ENCODE results near the gene UBA3. TPM values are rescaled to one million over a fixed set of nuclear protein-coding genes. Genes with fewer than 3 reads are reported as not detected.

Gene UBA3
- total and polyA plus RNA-seq, 10 of the 15 experiments (the other 5 are each of a cell fraction or from before 2014, with no cell fraction given) = 72.9 to 131 (median 102) TPM

DNA sequence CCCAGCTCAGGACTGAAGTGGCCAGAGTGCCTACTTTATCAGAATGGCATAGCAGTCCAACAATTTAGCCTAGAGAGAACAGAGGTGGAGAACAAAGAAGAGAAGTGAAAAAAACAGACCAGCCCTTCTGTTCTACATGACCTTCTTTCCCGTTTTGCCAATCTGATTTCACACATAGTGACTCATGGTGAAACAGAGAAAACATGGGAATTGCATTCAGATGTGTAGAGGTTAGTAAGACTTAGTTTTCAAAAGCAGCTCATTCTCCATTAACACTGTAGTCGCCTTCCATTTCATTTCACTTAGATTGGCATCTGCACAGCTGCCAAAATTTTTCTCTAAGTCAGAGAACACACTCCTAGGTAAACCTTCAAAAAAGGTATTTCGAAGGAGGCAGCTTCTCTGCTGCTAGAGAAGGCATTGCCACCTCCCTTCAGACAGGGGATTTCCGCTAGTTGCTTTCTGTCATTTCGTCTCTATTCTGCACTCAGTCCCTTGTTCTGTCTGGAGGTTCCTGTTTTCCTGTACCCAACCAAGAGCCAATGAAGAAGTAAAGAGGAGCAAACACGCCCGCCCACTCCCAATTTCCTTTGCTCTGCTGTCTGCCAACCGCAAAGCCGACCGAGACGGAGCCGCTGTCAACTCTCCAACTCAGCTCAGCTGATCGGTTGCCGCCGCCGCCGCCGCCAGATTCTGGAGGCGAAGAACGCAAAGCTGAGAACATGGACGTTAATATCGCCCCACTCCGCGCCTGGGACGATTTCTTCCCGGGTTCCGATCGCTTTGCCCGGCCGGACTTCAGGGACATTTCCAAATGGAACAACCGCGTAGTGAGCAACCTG is 4.4 kb upstream of the UBA3 start, which contains the start of gene ARL6IP5 (continued):
- no peak for TF ChIP-seq FOXM1 (IDR thresholded peaks at IDR 0.05; ENCODE audit: low read depth, low read length)
- peak; percentile 63; the same call in 1 of the 2 replicates for TF ChIP-seq IRF4 (IDR thresholded peaks at IDR 0.05; ENCODE audit: low read depth, low read length)
- TF ChIP-seq RFX5 (IDR thresholded peaks at IDR 0.05; ENCODE audit: low read depth, low read length) = no peak
- TF ChIP-seq, protein P1, sequence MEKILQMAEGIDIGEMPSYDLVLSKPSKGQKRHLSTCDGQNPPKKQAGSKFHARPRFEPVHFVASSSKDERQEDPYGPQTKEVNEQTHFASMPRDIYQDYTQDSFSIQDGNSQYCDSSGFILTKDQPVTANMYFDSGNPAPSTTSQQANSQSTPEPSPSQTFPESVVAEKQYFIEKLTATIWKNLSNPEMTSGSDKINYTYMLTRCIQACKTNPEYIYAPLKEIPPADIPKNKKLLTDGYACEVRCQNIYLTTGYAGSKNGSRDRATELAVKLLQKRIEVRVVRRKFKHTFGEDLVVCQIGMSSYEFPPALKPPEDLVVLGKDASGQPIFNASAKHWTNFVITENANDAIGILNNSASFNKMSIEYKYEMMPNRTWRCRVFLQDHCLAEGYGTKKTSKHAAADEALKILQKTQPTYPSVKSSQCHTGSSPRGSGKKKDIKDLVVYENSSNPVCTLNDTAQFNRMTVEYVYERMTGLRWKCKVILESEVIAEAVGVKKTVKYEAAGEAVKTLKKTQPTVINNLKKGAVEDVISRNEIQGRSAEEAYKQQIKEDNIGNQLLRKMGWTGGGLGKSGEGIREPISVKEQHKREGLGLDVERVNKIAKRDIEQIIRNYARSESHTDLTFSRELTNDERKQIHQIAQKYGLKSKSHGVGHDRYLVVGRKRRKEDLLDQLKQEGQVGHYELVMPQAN (conservative IDR thresholded peaks at IDR 0.05) = peak; percentile 71; the same call in 1 of the 2 replicates
- no peak for TF ChIP-seq SP1 (IDR thresholded peaks at IDR 0.05; ENCODE audit: low read depth, low read length)
- no peak for TF ChIP-seq SREBF1 (IDR thresholded peaks at IDR 0.05; ENCODE audit: low read length)
- TF ChIP-seq, protein P2, sequence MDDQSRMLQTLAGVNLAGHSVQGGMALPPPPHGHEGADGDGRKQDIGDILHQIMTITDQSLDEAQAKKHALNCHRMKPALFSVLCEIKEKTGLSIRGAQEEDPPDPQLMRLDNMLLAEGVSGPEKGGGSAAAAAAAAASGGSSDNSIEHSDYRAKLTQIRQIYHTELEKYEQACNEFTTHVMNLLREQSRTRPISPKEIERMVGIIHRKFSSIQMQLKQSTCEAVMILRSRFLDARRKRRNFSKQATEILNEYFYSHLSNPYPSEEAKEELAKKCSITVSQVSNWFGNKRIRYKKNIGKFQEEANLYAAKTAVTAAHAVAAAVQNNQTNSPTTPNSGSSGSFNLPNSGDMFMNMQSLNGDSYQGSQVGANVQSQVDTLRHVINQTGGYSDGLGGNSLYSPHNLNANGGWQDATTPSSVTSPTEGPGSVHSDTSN (IDR thresholded peaks at IDR 0.05; ENCODE audit: insufficient replicate concordance, low read depth, low read length) = peak; percentile 70
- TF ChIP-seq IKZF1 (conservative IDR thresholded peaks at IDR 0.05) = peak; percentile 96
- TF ChIP-seq SIN3A (IDR thresholded peaks at IDR 0.05; ENCODE audit: low read depth, low read length) = peak; percentile 86
- 0 out of 2 replicates have a peak, but pooled peaks have one; percentile 37 for TF ChIP-seq CHD2 (IDR thresholded peaks at IDR 0.05; ENCODE audit: borderline replicate concordance, low read depth, low read length)
- TF ChIP-seq SMAD5 (IDR thresholded peaks at IDR 0.05; ENCODE audit: low read depth) = peak; percentile 54; the same call in 1 of the 2 replicates
- no peak for TF ChIP-seq MTA3 (IDR thresholded peaks at IDR 0.05; ENCODE audit: borderline replicate concordance, low read length)
- TF ChIP-seq, protein P3, sequence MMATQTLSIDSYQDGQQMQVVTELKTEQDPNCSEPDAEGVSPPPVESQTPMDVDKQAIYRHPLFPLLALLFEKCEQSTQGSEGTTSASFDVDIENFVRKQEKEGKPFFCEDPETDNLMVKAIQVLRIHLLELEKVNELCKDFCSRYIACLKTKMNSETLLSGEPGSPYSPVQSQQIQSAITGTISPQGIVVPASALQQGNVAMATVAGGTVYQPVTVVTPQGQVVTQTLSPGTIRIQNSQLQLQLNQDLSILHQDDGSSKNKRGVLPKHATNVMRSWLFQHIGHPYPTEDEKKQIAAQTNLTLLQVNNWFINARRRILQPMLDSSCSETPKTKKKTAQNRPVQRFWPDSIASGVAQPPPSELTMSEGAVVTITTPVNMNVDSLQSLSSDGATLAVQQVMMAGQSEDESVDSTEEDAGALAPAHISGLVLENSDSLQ (IDR thresholded peaks at IDR 0.05) = peak; percentile 81
- peak; percentile 65; the same call in 1 of the 2 replicates for TF ChIP-seq PML (IDR thresholded peaks at IDR 0.05; ENCODE audit: low read length)
- peak; percentile 78; the same call in 1 of the 2 replicates for TF ChIP-seq YY1 (IDR thresholded peaks at IDR 0.05; ENCODE audit: low read depth, low read length)
- TF ChIP-seq TARDBP (IDR thresholded peaks at IDR 0.05; ENCODE audit: borderline replicate concordance) = peak; percentile 31; the same call in 1 of the 2 replicates
- TF ChIP-seq WRNIP1 (IDR thresholded peaks at IDR 0.05; ENCODE audit: borderline replicate concordance, low read depth, low read length) = no peak
- TF ChIP-seq, protein P4, sequence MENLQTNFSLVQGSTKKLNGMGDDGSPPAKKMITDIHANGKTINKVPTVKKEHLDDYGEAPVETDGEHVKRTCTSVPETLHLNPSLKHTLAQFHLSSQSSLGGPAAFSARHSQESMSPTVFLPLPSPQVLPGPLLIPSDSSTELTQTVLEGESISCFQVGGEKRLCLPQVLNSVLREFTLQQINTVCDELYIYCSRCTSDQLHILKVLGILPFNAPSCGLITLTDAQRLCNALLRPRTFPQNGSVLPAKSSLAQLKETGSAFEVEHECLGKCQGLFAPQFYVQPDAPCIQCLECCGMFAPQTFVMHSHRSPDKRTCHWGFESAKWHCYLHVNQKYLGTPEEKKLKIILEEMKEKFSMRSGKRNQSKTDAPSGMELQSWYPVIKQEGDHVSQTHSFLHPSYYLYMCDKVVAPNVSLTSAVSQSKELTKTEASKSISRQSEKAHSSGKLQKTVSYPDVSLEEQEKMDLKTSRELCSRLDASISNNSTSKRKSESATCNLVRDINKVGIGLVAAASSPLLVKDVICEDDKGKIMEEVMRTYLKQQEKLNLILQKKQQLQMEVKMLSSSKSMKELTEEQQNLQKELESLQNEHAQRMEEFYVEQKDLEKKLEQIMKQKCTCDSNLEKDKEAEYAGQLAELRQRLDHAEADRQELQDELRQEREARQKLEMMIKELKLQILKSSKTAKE (IDR thresholded peaks at IDR 0.05; ENCODE audit: low read depth, poor library complexity, severe bottlenecking) = peak; percentile 88
- no peak for TF ChIP-seq RBBP5 (conservative IDR thresholded peaks at IDR 0.05)
- TF ChIP-seq RAD51 (IDR thresholded peaks at IDR 0.05) = 0 out of 2 replicates have a peak, but pooled peaks have one; percentile 29
- no peak for TF ChIP-seq SUZ12 (IDR thresholded peaks at IDR 0.05; ENCODE audit: unreplicated experiment)
- 0 out of 2 replicates have a peak, but pooled peaks have one; percentile 6 for TF ChIP-seq TCF3 (IDR thresholded peaks at IDR 0.05; ENCODE audit: borderline replicate concordance, insufficient read depth, low read depth, low read length)
- TF ChIP-seq EGR1 (IDR thresholded peaks at IDR 0.05; ENCODE audit: borderline replicate concordance in 1 of 2, low read depth in 2 of 2, low read length in 2 of 2) = 0 out of 3 replicates have a peak, but pooled peaks of 1 of the 2 experiments have one; percentile 41
